CD8-positive, alpha-beta memory T cell (primary cell): Measurements from ENCODE around the gene ALKAL2. TPM values are rescaled to one million over a fixed set of nuclear protein-coding genes. Genes with fewer than 3 reads are reported as not detected.

Source experiments
- CTCF ChIA-PET: fragments of 350-600 bp; sonication (Branson Sonifier 250); formaldehyde crosslinking; loops from one replicate; lab custom pipeline; 2021; ENCODE audit warnings: antibody characterized with exemption; lab: Charles Lee
- POLR2A ChIA-PET: fragments of 350-600 bp; sonication (Branson Sonifier 250); formaldehyde crosslinking; loops from one replicate; lab custom pipeline; 2021; ENCODE audit warnings: antibody characterized with exemption; lab: Charles Lee
- DNase-seq, 5 donors: peaks; one replicate each; pipeline versions ENCODE4 v3.0.0 to v3.0.0-alpha.2; 2020 to 2022; ENCODE audit warnings: mixed read lengths in 1 of 5
- H3K27ac ChIP-seq: one replicate; pipeline ENCODE4 v1.7.0; 2013; ENCODE audit warnings: low read depth, mild to moderate bottlenecking, low read length, moderate library complexity
- H3K27me3 ChIP-seq: 2 replicates; pipeline ENCODE4 v1.7.0; 2013; ENCODE audit warnings: low read length, mild to moderate bottlenecking; ENCODE audit not compliant: insufficient read depth, poor library complexity, severe bottlenecking
- H3K36me3 ChIP-seq: 2 replicates; pipeline ENCODE4 v1.7.0; 2013; ENCODE audit warnings: mild to moderate bottlenecking, low read length, moderate library complexity; ENCODE audit not compliant: insufficient read depth
- H3K4me1 ChIP-seq: 2 replicates; pipeline ENCODE4 v1.7.0; 2013; ENCODE audit warnings: mild to moderate bottlenecking, low read length, moderate library complexity; ENCODE audit not compliant: insufficient read depth
- H3K4me3 ChIP-seq: 2 replicates; pipeline ENCODE4 v1.7.0; 2013; ENCODE audit warnings: mild to moderate bottlenecking, low read length
- H3K9me3 ChIP-seq: 2 replicates; pipeline ENCODE4 v1.7.0; 2013; ENCODE audit warnings: mild to moderate bottlenecking, low read length
- H3K27ac Mint-ChIP-seq, 8 donors: one replicate each; pipeline ENCODE4 v1.8.0; 2020 to 2021; ENCODE audit warnings: mixed read lengths in 8 of 8, mild to moderate bottlenecking in 6 of 8, inconsistent platforms in 3 of 8, moderate library complexity in 3 of 8
- H3K27me3 Mint-ChIP-seq, 2 donors: one replicate each; pipeline ENCODE4 v1.8.0; 2020 to 2021; ENCODE audit warnings: mixed read lengths in 2 of 2, mild to moderate bottlenecking in 1 of 2, moderate library complexity in 1 of 2
- H3K36me3 Mint-ChIP-seq, 3 donors: one replicate each; pipeline ENCODE4 v1.8.0; 2020 to 2021; ENCODE audit warnings: mixed read lengths in 3 of 3, inconsistent platforms in 1 of 3, mild to moderate bottlenecking in 1 of 3
- H3K4me1 Mint-ChIP-seq, 3 donors: one replicate each; pipeline ENCODE4 v1.8.0; 2020 to 2021; ENCODE audit warnings: mixed read lengths in 3 of 3, inconsistent platforms in 1 of 3, mild to moderate bottlenecking in 1 of 3
- H3K4me3 Mint-ChIP-seq, 7 donors: one replicate each; pipeline ENCODE4 v1.8.0; 2020 to 2021; ENCODE audit warnings: mixed read lengths in 7 of 7, mild to moderate bottlenecking in 6 of 7, moderate library complexity in 4 of 7, inconsistent platforms in 2 of 7
- H3K9me3 Mint-ChIP-seq, 5 donors: one replicate each; pipeline ENCODE4 v1.8.0; 2020 to 2022; ENCODE audit warnings: mixed read lengths in 5 of 5, mild to moderate bottlenecking in 3 of 5, moderate library complexity in 2 of 5, inconsistent platforms in 1 of 5
- polyA plus RNA-seq: library from polyadenylated mRNA; unstranded; fragments of 300-500 nt; fragmentation: Illumina TruSeq; gene quantifications from one replicate; pipeline ENCODE4 v1.2.3, GENCODE V29; 2021
- total RNA-seq, 2 experiments: library from RNA; stranded (reverse); gene quantifications; one replicate each; pipeline ENCODE4 v1.2.3, GENCODE V29; 2021

The ALKAL2 gene
- total and polyA plus RNA-seq, 3 experiments from 2014 or later = not detected

GRCh38 chr2:288758-289361 lies 969 bp upstream of the ALKAL2 start:
- peaks cover 14% of the 10 kb centered on the region for H3K4me1 ChIP-seq
- Mint-ChIP-seq H3K9me3 (no peaks in the 10 kb centered on the region), H3K27me3 (peaks cover 13 to 36% of the 10 kb centered on the region in 2 donors), H3K4me1 (peaks cover 8 to 16% (median 13%) of the 10 kb centered on the region in 3 donors), H3K36me3 (no peaks in the 10 kb centered on the region), H3K4me3 (peak overlapping the region in 5 of 7 donors; percentile 29 to 87 (median 64)), H3K27ac (no peak overlapping the region)
- H3K9me3 ChIP-seq = no peaks in the 10 kb centered on the region
- H3K4me3 ChIP-seq = no peak overlapping the region
- H3K27ac ChIP-seq = no peak overlapping the region
- ChIA-PET CTCF (interaction anchor here (1.2 to 2.3 kb wide), 2 partner anchors 346 to 348 kb away, joined by 3 to 6 read pairs; no protein-coding TSS in a partner anchor), POLR2A (no interaction called here)
- no peak for DNase-seq
- H3K27me3 ChIP-seq = peaks cover 14% of the 10 kb centered on the region
- no peaks in the 10 kb centered on the region for H3K36me3 ChIP-seq

GRCh38 chr2:287471-287885 lies 413 bp downstream of the ALKAL2 start:
- CTCF ChIA-PET = no interaction called here
- Mint-ChIP-seq H3K36me3 (peaks cover 0 to 4% (median 0%) of the 10 kb centered on the region in 3 donors), H3K4me1 (peaks cover 8 to 16% (median 13%) of the 10 kb centered on the region in 3 donors), H3K4me3 (no peak overlapping the region), H3K27me3 (peaks cover 13 to 36% of the 10 kb centered on the region in 2 donors), H3K9me3 (no peaks in the 10 kb centered on the region), H3K27ac (no peak overlapping the region)
- POLR2A ChIA-PET = no interaction called here
- Histone ChIP-seq H3K36me3 (no peaks in the 10 kb centered on the region), H3K4me3 (no peak overlapping the region), H3K4me1 (peaks cover 14% of the 10 kb centered on the region), H3K9me3 (no peaks in the 10 kb centered on the region), H3K27me3 (peaks cover 14% of the 10 kb centered on the region), H3K27ac (no peak overlapping the region)
- DNase-seq = no peak

- Mint-ChIP-seq H3K9me3 (no peaks in the 10 kb centered on the region), H3K36me3 (peaks cover 0 to 10% (median 2%) of the 10 kb centered on the region in 3 donors), H3K4me1 (peaks cover 8 to 16% (median 13%) of the 10 kb centered on the region in 3 donors), H3K27ac (no peak overlapping the region), H3K27me3 (peaks cover 13 to 35% of the 10 kb centered on the region in 2 donors), H3K4me3 (peak overlapping the region in 5 of 7 donors; percentile 29 to 75 (median 54))
- no peaks in the 10 kb centered on the region for H3K9me3 ChIP-seq
- no peak overlapping the region for H3K4me3 ChIP-seq
- no peak for DNase-seq
- ChIA-PET POLR2A (no interaction called here), CTCF (no interaction called here)
- no peak overlapping the region for H3K27ac ChIP-seq
- peaks cover 14% of the 10 kb centered on the region for H3K4me1 ChIP-seq
- peaks cover 14% of the 10 kb centered on the region for H3K27me3 ChIP-seq
- no peaks in the 10 kb centered on the region for H3K36me3 ChIP-seq
Observed at GRCh38 chr2:286774-287392, 1.0 kb downstream of the ALKAL2 start.

GRCh38 chr2:286035-286434 lies 1.9 kb downstream of the ALKAL2 start:
- Mint-ChIP-seq H3K4me1 (peaks cover 8 to 16% (median 13%) of the 10 kb centered on the region in 3 donors), H3K9me3 (no peaks in the 10 kb centered on the region), H3K27ac (peak overlapping the region in 1 of 8 donors; percentile 21), H3K4me3 (peak overlapping the region in 6 of 7 donors; percentile 2 to 58 (median 37)), H3K27me3 (peaks cover 11 to 31% of the 10 kb centered on the region in 2 donors), H3K36me3 (peaks cover 0 to 18% (median 3%) of the 10 kb centered on the region in 3 donors)
- no peaks in the 10 kb centered on the region for H3K9me3 ChIP-seq
- POLR2A ChIA-PET = no interaction called here
- CTCF ChIA-PET = no interaction called here
- DNase-seq = no peak
- H3K27me3 ChIP-seq = peaks cover 14% of the 10 kb centered on the region
- no peak overlapping the region for H3K4me3 ChIP-seq
- H3K27ac ChIP-seq = no peak overlapping the region
- no peaks in the 10 kb centered on the region for H3K36me3 ChIP-seq
- peaks cover 14% of the 10 kb centered on the region for H3K4me1 ChIP-seq

- Histone ChIP-seq H3K4me1 (peaks cover 14% of the 10 kb centered on the region), H3K27me3 (peaks cover 14% of the 10 kb centered on the region), H3K9me3 (no peaks in the 10 kb centered on the region), H3K27ac (no peak overlapping the region), H3K36me3 (no peaks in the 10 kb centered on the region), H3K4me3 (no peak overlapping the region)
- Mint-ChIP-seq H3K9me3 (no peaks in the 10 kb centered on the region), H3K27me3 (peaks cover 6 to 26% of the 10 kb centered on the region in 2 donors), H3K36me3 (peaks cover 0 to 23% (median 3%) of the 10 kb centered on the region in 3 donors), H3K4me3 (peak overlapping the region in 5 of 7 donors; percentile 2 to 55 (median 35)), H3K27ac (no peak overlapping the region), H3K4me1 (peaks cover 8 to 16% (median 13%) of the 10 kb centered on the region in 3 donors)
- POLR2A ChIA-PET = no interaction called here
- no peak for DNase-seq
- CTCF ChIA-PET = no interaction called here
Observed at GRCh38 chr2:285531-285930, 2.4 kb downstream of the ALKAL2 start.

GRCh38 chr2:284896-285492 lies 2.9 kb downstream of the ALKAL2 start:
- H3K36me3 Mint-ChIP-seq = peaks cover 0 to 28% (median 4%) of the 10 kb centered on the region in 3 donors
- no peaks in the 10 kb centered on the region for H3K36me3 ChIP-seq
- H3K27me3 ChIP-seq = peaks cover 11% of the 10 kb centered on the region
- no peak overlapping the region for H3K27ac ChIP-seq
- H3K27me3 Mint-ChIP-seq = peaks cover 3 to 21% of the 10 kb centered on the region in 2 donors
- H3K4me1 Mint-ChIP-seq = peaks cover 6 to 13% (median 10%) of the 10 kb centered on the region in 3 donors
- no peak for DNase-seq
- no peaks in the 10 kb centered on the region for H3K9me3 Mint-ChIP-seq
- H3K4me1 ChIP-seq = peaks cover 11% of the 10 kb centered on the region
- H3K27ac Mint-ChIP-seq = no peak overlapping the region
- POLR2A ChIA-PET = no interaction called here
- H3K9me3 ChIP-seq = no peaks in the 10 kb centered on the region
- H3K4me3 ChIP-seq = no peak overlapping the region
- CTCF ChIA-PET = no interaction called here
- H3K4me3 Mint-ChIP-seq = peak overlapping the region in 1 of 7 donors; percentile 36

GRCh38 chr2:283996-284794 lies 3.7 kb downstream of the ALKAL2 start:
- POLR2A ChIA-PET = no interaction called here
- no peaks in the 10 kb centered on the region for H3K9me3 Mint-ChIP-seq
- Histone ChIP-seq H3K4me1 (peaks cover 3% of the 10 kb centered on the region), H3K36me3 (no peaks in the 10 kb centered on the region), H3K27ac (no peak overlapping the region), H3K4me3 (no peak overlapping the region), H3K9me3 (no peaks in the 10 kb centered on the region), H3K27me3 (peaks cover 3% of the 10 kb centered on the region)
- peaks cover 0 to 15% of the 10 kb centered on the region in 2 donors for H3K27me3 Mint-ChIP-seq
- no peak overlapping the region for H3K27ac Mint-ChIP-seq
- peaks cover 0 to 34% (median 9%) of the 10 kb centered on the region in 3 donors for H3K36me3 Mint-ChIP-seq
- DNase-seq = no peak
- CTCF ChIA-PET = no interaction called here
- H3K4me3 Mint-ChIP-seq = no peak overlapping the region
- H3K4me1 Mint-ChIP-seq = peaks cover 3 to 7% (median 4%) of the 10 kb centered on the region in 3 donors
